Measurements from ENCODE around the gene TRIO.

Gene TRIO

DNA sequence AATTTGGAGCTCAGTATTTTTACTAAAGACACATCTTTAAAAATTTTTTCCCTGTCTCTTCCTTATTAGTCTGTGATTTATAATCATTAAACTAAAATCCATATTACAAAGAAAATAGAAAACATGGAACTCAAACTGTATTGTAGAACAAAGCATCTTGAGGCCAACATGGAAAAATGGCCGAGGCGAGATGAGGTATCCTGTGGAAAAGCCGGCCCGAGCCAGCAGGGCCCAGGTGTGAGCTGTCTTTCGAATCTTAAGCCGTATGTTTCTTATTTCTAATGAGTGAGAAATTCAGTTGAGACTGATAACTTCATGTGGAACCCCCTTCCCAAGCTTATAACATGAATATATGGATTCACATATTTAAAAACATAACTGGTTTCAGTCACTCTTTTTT is 268.1 kb downstream of the TRIO start:
- DNase-seq (ENCODE audit: low read depth in 2 of 2): no peak

DNA sequence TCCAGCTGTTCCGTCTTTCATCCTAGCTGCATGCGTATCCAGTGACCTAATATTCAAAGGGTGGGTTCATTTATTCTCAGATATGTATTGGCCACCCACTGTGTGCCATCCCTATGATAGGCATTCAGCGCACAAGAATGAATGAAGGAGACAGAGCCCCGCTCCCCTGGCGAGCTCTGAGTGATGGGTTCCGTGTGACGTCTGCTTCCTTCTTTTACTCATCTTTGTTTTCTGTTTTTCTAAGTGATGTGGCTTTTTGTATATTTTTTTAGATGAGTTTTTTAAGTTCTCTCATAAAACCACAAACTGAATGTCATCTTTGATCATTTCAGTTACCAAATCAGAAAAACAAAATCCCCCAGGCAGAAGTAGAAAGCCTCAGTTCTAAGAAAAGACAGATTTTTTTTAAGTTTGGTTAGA is 270.2 kb downstream of the TRIO start:
- no peak for DNase-seq (ENCODE audit: low read depth in 2 of 2)

DNA sequence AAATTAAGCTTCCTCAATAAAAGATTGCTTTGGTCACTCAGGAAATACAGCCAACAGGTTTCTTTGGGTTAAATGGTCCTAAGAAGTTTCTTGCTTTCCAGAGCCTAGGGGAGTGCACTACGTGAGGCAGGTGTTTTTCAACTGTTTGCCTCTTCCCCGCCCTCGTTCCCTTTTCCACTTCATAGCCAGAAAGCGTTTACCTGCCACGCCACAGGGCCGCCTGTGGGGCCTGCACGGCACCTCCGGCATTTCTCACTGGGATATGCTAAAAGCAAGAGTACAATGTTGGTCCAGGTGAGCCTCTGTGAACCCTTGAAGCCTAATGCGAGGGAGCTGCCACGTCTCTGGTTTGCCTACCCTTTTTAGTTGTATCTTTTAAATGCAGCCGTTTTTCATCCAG is 270.9 kb downstream of the TRIO start:
- no peak for DNase-seq (ENCODE audit: low read depth in 2 of 2)

DNA sequence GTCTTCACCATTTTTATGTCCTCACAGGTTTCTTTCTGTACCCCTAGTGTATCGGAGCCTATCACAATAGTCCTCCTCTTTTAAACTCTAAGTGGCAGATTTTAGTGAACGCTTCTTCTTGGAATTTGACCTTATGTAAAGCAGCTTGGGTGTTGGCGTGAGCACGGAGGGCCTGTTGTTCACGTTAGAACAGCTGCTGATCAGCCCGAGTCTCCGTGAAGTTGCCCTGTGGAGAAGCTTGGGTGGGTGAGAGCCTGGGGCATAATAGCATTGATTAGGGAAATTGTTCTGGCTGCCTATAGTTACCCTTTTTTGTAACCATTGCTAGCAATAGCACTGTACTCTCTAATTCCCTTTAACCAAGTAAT is 271.5 kb downstream of the TRIO start:
- DNase-seq (ENCODE audit: low read depth in 2 of 2): no peak

DNA sequence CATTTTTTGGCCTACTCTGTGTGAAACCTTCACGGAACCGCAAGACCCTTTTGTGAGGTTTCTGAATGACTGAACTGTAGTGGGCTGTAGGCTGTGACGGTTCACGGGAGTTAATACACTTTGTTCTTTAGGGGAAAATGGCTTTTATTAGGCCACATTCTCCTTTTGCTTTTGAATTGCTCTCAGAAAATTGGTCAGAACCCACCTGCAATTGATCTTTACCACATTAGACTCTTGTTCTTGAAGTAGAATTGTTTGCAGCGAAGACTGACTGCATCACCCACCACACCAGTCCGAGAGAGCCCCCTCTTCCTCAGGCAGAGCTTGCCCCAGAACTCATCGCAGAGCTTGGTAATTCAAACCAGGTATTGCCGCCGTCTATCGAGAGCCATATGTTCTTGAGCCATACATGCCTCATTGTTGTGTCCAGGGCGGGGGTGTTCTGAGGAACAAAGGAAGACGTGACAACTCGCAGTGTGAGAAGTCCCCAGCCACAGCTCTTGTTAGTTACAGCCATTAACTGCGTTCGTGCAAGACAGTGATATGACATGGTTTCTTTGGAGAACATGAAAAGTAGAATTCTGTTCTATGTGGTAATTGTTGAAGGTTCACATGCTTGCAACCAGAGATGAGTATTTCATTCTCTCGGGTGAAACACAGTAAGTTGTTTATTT is 272.0 kb downstream of the TRIO start:
- DNase-seq (ENCODE audit: low read depth in 2 of 2): no peak

DNA sequence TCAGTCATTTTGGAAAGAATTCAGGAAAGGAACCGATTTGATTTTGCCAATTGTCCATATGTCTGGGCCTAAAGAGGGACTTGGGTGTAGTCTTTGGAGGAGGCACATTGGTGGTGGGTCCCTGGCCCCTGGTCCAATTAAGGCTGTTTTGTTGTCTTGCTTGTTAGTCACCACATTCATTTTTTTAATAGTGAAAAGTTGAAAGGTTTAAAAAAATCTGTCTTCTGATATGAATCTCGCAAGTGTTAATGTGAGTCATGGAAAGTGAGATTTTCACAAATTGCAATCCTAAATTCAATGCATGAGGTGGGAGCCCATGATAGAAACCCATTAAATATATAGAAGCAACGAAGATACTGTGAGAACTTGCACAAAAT is 272.5 kb downstream of the TRIO start:
- no peak for DNase-seq (ENCODE audit: low read depth in 2 of 2)

DNA sequence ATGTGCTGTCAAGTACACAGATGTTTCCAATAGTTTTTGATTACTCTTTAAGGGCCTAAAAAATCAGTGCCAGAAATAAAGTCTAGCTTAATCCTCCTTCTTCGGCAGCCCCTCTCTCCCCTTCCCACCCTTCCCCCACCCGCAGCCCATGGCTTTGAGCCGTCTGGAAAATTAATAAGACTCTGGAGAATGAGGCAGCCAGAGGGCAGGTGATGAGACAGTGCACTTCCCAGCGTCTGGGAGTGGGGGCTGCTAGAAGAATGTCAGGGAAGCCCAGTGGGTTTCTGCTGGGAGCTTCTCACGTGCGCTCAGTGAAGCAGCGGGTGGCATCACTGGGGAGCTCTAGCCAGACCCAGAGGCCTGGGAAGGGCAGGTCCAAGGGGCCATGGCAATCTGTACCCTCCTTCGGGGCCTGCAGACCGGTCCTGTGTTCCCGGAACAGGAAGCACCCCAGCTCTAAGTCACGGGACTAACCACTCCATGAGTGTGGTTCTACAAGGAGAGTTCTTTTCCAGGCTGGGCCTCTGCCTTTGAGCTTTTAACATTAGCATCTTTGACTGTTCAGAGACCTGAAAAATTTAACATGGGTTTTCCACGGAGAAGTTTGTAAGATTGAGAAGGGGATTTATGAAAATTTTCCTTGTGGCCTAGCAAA is 273.6 kb downstream of the TRIO start:
- peak; percentile 68 to 71 for DNase-seq (ENCODE audit: low read depth in 2 of 2)

DNA sequence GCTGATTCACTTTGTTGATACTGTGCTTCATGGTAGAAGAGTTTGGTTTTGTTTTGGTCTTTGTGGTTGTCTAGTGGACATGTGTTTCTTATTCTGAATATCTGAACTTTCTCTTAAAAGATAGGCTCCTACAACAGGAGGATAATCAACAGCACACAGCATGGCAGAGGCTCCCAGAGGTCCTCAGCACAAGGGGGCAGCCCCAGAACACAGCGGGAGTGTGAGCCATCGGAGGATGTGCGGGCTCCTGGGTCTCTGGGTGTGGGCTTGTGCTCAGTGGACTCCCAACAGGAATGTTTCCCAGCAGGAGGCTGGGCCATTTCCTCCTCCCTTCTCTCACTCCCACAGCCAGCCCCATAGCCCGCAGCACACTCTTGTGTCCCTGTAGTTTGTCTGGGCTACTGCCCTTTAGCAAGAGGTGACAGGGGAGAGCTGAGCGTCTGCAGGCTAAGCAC is 274.2 kb downstream of the TRIO start:
- DNase-seq (ENCODE audit: low read depth in 2 of 2): peak; percentile 67 to 75

DNA sequence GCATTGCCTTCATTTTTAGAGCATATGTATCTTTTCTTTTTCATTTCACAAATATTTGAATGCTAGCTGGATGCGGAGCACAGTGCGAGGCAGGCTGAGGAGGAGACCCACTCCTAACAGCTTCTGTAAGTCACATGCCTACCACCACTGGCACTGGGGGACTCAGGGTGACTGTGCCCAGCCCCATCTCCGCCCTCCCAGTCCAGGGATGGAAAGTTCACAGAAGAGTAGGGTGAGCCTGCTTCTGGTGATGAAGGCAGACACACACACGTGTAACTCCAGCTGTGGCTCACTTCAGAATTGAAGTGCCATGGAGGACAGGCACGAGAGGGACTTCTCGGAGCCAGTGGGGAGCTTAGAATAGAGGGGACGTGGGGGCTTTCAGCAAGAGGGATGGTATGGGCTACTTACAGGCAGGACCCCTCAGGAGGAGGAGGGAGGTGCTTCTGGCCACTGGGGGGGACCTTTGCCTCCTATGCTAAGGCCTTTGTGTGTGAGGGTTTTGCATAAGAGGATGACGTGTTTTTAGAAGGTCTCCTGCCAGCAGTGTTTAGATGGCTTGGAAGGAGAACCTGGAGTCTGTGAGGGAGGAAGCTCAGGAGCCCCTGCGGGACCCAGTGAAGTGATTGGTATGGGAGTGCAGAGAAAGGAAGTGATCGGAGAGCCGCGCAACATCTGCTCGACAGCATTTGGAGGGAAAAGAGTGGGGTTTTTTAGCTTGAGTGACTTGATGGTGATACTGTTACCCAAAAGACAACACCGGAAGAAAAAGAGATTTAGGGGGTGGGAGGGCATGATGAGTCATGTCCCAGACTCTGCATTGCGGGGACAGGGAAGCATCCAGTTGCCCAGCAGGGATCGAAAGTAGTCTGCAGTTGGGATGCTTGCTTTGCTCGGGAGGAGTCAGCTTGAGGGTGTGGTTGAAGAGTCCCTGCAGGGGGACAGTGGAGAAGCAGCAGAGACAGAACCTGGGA is 274.9 kb downstream of the TRIO start:
- no peak for DNase-seq (ENCODE audit: low read depth in 2 of 2)

DNA sequence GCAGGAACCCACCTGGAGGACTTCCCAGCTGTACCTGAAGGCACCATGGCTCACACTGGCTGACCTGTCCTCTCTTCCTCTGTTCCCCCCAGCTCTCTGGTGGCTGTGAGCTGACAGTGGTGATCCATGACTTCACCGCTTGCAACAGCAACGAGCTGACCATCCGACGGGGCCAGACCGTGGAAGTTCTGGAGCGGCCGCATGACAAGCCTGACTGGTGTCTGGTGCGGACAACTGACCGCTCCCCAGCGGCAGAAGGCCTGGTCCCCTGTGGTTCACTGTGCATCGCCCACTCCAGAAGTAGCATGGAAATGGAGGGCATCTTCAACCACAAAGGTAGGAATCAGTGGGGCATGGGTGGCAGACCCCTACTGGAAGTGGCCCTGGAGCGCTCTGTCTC is 276.5 kb downstream of the TRIO start:
- no peak for DNase-seq (ENCODE audit: low read depth in 2 of 2)

DNA sequence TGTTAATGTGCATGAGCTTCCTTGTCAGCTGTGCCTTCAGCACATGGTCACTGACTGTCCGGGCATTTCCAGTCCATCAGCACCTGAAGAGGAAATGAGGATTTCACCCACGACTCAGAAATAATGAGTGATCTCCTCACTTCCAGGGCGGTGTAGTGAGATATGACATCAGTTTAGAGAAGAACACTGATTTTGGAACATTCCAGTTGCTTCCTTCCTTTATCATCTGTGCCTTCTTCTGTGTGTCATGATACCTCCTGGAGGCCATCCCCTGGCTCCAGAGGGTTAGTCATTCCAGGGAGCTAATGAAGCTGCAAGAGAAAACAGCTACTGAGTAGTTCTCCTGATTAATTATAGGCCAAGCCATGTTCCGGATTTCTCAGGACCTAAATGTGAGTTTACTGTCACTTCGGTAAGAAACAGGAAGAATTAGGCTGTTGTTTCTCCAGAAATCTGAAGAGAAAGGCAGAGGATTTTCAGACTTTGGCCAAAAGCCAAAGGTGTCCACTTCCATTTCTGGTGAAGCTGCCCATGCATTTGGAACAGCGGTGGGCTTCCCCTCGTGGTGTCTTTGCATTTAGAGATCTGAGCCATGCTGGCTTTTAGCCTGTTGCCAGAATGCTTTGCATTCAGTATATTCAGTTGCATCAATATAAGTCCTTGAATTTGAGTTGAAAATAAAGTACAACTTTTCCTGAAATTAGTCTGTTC is 277.1 kb downstream of the TRIO start:
- no peak for DNase-seq (ENCODE audit: low read depth in 2 of 2)

DNA sequence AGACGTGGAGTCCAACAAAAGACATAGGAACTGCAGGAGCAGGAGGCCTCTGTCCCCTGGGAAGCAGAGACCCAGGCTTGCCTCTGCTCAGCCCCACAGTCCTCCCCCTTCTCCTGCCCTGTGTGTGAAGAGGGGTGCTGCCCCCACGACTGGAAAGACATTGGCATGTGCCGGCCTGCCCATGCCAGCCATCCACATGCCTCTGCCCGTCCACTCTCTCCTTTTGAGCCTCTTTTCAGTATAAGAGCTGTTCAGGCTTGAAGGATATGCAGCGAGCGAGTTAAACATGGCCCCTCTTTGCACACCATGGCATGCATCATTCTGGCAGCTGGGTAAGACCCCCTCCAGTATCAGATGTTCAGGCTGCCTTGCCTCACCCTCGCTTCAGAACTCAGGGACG is 278.7 kb downstream of the TRIO start:
- DNase-seq (ENCODE audit: low read depth in 2 of 2): no peak

DNA sequence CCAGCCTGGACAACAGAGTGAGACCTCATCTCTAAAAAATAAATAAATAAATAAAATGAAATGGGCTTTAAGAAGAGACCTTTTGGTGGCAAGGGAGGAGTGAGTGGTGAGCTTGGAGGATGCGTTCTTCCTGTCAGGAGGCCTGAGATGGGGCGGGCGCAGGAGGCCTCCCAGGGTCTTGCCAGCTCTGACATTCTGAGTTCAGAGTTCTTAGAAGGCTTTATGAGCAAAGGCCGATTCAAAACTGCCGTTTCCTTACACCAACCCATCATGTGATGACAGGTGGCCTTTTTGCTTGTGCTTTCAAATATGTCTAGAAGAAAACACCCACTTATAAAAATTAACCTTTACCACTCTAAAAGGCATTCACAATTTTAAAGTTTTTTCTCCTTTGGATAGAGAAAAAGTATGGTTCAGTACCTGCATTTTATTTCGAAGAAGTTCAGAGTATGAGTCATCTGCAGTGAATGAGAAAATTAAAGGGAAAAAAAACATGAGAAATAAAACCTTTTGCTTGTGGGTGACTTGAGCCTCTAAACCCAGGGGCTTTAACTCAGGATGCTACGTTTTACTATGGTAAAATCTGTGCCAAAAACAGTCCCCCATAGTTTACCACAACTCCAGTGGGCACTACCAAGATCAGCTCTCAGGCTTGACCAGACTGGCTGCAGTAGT is 281.0 kb downstream of the TRIO start:
- no peak for DNase-seq (ENCODE audit: low read depth in 2 of 2)

DNA sequence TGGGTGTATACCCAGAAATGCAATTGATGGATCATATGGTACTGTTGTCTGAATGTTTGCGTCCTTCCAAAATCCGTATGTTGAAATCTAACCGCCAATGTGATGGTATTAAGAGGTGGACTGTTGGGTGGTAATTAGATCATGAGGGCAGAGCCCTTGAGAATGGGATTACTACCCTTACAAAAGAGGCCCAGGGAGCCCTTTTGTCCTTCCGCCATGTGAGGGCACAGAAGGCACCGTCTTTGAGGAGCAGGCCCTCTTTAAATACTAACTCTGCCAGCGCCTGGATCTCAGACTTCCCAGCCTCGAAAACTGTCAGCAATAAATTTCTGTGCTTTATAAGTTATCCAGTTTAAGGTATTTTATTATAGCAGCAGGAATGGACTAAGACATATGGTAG is 282.4 kb downstream of the TRIO start:
- DNase-seq (ENCODE audit: low read depth in 2 of 2): no peak

DNA sequence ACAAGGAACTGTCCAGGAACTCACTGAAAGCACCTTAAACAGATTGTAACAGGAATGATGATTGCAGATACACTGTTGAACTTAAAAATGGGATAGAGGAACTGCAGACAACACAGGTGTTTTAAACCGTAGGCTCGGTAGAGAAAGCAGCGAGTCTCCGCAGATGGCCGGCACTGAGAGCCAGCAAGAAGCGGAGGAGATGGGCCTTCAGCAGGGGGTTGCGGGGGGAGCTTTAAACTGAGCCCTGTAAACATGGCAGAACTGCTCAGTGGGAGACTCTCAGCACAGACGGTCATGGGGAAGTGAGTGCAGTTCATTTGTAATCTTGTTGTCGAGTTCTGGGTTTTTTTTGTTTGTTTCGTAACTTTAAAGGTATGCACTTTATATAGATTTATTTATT is 283.4 kb downstream of the TRIO start:
- DNase-seq (ENCODE audit: low read depth in 2 of 2): no peak

DNA sequence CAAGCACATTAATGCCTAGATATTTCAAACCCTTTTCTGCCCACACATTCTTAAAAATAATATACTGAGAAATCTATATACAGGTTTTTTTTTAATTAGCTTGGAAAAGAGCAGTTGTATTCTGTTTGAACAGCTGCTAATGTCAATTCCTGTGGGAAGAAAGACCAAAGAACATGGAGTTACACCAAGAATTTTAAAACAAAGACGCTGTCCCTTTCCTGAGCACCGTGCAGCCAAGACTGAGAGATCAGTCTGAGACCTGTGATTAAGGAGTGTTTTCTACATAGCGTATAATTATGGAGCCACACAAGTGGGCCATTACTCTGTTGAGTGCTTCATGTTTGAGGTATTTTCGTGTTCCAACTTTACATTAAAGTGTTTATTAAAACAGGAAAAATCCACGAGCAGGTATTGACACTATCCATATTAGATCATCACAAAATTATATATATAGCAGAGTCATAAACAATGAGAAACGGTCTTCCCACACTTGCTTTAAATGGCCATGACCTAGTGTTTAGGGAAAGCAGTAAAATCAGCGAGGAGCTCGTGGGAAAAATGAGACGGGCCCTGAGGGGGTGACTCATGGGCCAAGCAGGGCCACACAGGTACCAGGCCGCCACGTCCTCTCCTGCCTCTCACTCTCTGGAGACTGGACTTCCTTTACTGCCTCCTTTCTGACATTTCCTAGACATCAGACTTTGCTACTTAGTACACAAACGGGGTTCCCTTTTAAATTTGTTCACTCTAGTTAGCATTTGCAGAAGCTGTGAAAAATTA is 285.4 kb downstream of the TRIO start:
- no peak for DNase-seq (ENCODE audit: low read depth in 2 of 2)

DNA sequence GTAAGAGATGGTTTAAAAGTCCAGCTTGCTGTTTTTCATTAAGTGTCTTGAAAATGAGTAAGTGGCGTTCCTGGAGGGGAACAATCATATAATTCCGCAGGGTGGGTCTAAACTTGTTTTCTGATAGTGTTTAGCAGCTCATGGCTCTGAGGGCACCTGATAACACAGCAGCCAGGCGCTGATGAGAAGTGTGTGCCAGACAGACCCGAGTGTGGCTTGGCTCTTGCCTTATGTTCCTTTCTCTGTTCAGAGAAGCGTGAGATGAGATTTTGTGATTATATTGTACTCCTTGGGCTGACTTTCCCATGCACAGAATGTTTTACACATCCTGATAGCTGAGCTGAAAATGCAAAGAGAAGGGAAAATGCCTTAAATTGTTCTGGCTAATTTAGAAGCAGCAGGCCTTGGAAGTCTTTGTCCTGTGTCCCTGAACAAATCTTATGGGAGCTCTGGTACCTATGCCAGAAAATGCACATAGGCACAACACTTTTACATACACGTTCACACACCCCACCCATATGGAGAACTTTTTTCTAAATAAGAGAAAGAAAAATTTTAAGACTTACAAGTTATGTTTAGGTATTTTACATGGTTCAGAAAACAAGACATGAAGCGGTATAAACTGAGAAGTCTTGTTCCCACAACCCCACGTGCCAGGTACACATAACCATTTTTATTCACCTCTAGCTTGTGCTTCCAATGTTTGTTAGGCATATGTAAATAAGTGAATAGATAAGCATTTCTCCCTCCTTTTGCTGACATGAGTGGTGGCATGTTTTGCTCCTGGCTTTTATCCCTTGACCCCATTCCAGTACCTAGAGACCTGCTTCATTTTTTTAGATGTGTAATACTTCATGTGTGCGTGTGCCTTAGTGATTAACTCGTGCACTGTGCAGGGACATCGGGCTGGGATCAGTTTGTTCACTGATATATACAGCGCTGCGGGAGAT is 286.2 kb downstream of the TRIO start:
- no peak for DNase-seq (ENCODE audit: low read depth in 2 of 2)

DNA sequence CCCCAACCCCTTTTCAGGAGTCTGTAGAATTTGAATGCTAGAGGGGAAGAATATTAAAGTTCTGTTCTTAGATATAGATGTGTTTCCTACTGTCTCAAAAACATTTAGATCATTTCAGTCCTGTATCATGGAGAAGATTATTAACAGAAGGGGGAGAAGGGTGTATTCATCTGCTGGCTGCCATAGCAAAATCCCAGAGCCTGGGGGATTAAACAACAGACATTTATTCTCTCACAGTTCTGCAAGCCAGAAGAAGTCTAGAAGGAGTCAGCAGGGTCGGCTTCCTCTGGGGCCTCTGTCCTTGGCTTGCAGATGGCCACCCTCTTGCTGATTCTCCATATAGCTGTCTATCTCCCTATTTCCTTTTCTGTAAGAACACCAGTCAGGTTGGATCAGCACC is 288.4 kb downstream of the TRIO start:
- DNase-seq (ENCODE audit: low read depth in 2 of 2): no peak

DNA sequence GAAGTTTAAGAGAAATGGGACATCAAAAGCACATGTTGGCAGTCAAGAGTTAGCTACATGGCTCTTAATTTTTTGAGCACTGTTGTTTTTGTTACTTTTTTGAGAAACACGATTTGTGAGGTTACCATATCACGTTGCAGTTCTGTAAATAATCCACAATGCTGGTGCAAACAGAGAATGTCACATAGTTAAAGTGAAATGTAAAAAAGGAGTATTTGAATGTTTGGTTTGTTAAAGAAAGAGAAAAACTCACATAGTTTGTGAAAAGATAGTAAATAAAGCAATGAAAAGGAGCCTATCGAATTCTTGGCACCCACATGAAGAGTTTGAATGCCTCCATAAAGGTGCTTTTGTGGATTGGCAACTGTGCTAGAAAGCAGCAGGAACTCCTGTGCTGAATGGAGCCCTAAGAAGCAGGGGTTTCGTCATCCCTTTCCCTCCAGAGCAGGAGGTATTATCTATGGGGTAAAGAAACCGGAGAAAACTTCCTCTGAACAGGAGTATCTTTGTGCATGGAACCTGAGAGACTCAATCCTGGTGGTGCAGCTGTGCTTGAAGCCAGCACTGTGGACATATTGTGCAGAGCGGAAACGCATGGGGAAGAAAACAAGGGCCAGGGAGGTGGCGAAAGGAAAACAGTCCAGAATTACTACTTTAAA is 289.9 kb downstream of the TRIO start:
- DNase-seq (ENCODE audit: low read depth in 2 of 2): no peak

Data from fibroblast of skin of left quadriceps (primary cell).